Fibroblast of mammary gland (primary cell): Measurements from ENCODE around the gene EIF4E1B.
A peak's percentile ranks its signal among the peaks of the same experiment; 100 is the strongest.

Experiments
- DNase-seq: peaks from one replicate; pipeline ENCODE4 v3.0.0-alpha.2; 2010; ENCODE audit warnings: low read depth
- H3K4me3 ChIP-seq: 2 replicates; pipeline ENCODE4 v1.5.1; 2011; ENCODE audit warnings: low read depth, mild to moderate bottlenecking, low read length, moderate library complexity; ENCODE audit not compliant: control insufficient read depth
- TF ChIP-seq, protein P1 (sequence below): conservative IDR thresholded peaks from 2 replicates; pipeline ENCODE4 v1.5.1; 2011; ENCODE audit warnings: low read depth, low read length, inconsistent platforms; ENCODE audit not compliant: control insufficient read depth, insufficient read depth

The EIF4E1B gene

DNA sequence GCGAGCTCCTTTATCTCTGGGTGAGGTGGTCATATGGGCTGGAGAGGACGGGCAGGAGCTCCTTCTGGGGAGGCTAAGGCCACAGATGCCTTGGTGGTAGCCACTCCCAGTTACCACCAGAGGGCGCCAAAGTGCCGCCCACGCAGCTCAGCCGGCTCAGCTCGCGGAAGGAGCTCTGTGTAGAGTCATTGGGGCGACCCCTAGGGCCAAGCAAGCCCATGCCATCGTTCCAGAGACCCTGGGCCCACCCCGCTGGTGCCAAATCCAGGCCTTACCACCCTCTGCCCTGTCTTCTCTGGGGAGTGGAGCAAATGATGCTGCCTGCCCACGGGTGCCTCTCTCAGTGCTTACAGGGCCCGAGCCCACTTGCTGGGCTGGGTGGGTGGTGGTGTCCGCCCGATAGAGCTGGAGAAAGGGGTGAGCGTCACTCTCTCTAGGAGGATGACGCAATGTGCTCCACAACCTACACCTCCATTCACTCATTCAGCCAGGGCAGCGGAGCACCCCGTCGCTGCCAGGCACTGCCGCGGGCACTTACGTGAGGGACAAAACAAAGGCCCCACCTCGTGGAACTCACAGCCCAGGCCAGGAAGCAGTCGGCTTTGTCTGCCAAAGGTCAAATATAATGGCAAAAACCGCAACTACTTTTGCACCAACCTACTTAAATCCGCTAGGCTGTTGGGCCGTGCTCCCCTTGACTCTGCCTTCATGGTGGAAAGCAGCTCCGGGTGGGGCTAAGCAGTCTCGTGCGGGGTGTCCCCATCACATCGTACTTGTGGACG lies 30.6 kb downstream of the EIF4E1B start:
- H3K4me3 ChIP-seq, result no peak overlapping the region
- DNase-seq, result peak; percentile 69
- TF ChIP-seq, protein P1, sequence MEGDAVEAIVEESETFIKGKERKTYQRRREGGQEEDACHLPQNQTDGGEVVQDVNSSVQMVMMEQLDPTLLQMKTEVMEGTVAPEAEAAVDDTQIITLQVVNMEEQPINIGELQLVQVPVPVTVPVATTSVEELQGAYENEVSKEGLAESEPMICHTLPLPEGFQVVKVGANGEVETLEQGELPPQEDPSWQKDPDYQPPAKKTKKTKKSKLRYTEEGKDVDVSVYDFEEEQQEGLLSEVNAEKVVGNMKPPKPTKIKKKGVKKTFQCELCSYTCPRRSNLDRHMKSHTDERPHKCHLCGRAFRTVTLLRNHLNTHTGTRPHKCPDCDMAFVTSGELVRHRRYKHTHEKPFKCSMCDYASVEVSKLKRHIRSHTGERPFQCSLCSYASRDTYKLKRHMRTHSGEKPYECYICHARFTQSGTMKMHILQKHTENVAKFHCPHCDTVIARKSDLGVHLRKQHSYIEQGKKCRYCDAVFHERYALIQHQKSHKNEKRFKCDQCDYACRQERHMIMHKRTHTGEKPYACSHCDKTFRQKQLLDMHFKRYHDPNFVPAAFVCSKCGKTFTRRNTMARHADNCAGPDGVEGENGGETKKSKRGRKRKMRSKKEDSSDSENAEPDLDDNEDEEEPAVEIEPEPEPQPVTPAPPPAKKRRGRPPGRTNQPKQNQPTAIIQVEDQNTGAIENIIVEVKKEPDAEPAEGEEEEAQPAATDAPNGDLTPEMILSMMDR, result peak; percentile 94

DNA sequence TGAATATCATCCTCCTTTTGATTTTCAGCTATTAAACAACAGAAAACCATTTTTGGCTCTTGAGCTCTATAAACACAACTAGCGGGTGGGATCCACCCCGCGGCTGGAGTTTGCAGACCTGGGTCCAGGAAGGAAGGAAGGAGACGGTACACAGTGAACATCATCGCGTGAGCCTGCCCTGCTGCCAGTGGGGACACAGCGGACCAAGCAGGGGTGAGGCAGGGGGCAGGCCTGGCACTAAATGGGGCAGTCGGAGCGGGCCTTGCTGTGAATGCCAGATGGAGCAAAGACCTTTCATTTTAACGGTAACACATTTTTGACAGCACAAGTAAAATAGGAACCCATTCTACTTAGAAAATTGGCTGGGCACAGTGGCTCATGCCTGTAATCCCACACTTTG lies 31.2 kb downstream of the EIF4E1B start:
- TF ChIP-seq, protein P1, result no peak
- no peak for DNase-seq
- no peak overlapping the region for H3K4me3 ChIP-seq

DNA sequence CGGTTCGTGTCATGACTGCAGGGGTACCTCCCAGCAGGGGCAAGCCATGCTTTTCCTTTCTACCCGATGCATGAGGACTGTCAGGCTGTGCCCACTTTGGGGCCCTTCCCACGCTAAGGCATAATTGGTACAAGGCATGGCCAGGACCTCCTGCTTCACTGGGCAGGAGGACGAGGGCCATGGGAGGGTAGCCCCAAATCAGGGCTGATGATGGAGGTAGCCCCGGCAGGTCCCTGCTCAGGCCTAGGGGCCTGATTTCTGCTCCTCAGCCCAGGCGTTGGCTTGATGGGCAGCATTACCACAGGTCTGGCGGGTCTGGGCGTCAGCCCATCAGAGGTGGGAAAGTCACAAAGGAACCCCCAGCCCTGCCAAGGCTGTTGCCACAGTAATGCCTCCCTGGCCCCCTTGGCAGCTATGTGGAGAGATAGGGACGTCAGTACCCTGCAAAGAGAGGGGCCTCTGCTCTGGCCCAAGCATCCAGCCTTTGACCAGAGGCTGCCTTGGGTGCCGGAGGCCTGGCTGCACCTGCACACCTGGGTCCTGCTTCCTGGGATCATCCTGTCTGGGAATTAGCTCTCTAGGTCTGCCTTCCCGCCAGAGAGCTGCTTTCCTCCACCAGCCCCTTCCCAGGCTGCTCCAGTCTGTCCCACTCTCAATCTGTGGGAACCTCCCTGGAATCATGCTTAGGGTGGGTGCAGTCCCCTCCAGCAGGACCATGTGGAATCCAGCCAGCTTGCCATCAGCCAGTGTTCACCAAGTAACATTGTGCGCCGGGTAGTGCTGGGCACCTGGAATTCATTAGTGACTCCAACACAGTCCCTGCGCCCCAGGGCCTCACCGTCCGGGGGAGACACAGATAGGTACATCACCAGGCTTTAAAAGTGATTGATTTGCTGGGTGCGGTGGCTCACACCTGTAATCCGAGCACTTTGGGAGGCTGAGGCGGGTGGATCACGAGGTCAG lies 32.2 kb downstream of the EIF4E1B start:
- H3K4me3 ChIP-seq, result no peak overlapping the region
- DNase-seq, result no peak
- TF ChIP-seq, protein P1, result no peak

DNA sequence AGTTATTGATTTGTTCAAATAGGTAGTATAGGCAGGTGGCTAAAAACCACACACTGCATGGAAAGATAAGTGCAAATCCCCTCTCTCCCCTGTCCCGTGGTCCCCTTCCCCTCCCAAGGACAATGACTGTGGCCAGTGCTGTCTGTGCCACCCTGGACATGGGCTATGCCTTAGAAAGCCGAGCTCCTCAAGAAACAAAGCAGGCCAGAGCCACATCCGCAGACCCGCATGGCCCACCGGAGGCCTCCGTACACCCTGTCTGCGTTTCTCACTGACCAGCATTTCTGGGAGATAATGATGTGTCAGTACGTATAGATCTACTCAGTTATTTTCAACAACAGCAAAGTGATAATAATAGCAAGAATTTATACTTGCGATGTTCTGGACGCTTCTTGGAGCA lies 33.1 kb downstream of the EIF4E1B start:
- no peak for DNase-seq
- TF ChIP-seq, protein P1, result no peak
- H3K4me3 ChIP-seq, result no peak overlapping the region

DNA sequence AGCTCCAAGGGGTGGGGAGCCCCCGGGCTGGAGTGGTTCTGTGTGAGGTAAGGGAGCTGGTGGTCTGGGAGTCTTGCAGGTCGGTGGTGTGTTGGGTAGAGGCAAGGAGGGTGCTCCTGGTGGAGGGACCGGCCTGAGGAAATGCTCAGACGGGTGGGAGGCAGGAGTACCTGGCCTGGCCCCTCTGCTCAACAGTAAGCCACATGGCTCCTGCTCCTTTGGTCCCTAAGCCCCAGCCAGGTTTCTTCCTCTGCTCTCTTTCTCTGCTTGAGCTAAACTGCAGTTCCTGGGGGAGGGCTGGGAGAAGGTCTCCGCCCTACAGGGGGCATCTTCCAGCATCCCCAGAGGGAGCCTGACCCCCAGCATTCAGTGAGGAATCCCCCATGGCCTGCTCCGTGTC lies 34.0 kb downstream of the EIF4E1B start:
- DNase-seq, result no peak
- TF ChIP-seq, protein P1, result no peak
- no peak overlapping the region for H3K4me3 ChIP-seq

DNA sequence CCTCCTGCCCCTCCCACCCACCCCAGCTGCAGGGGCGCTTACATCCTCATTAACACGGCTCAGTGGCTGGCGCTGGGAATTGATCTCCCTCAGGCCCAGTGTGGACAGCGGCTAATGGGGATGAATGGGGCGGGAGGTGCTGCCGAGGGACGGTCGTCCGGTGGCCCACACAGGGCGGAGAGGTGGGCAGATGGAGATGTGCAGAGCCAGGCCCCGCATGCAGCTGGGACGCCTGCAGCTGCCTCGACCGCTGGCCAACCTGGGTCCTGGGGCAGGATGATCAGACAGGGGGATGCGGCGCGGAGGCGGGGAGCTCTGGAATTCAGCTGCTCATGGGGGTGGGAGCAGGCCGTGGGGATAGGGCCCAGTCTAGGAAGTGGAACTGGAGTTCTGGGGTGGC lies 34.4 kb downstream of the EIF4E1B start:
- no peak for DNase-seq

More for the DNA sequence above, 34.4 kb downstream of the EIF4E1B start:
- TF ChIP-seq, protein P1, result no peak
- no peak overlapping the region for H3K4me3 ChIP-seq
